ENCODE measurements around the gene C19orf18.

GRCh38 chr19:57934820-57935665, 39.3 kb downstream of the C19orf18 start, which contains the start of gene ZNF418:
- TF ChIP-seq CTCF (conservative IDR thresholded peaks at IDR 0.05; ENCODE audit: low read depth, low read length) = no peak
- no peak for TF ChIP-seq POLR2A (IDR thresholded peaks at IDR 0.05; ENCODE audit: low read depth, low read length)
- TF ChIP-seq RCOR1 (IDR thresholded peaks at IDR 0.05; ENCODE audit: insufficient replicate concordance, low read length) = no peak
- TF ChIP-seq MAZ (IDR thresholded peaks at IDR 0.05; ENCODE audit: borderline replicate concordance, low read depth, low read length) = no peak
- TF ChIP-seq BHLHE40 (IDR thresholded peaks at IDR 0.05; ENCODE audit: low read depth, low read length) = no peak
- TF ChIP-seq CEBPB (IDR thresholded peaks at IDR 0.05; ENCODE audit: low read depth, low read length) = no peak
- TF ChIP-seq, protein P1, sequence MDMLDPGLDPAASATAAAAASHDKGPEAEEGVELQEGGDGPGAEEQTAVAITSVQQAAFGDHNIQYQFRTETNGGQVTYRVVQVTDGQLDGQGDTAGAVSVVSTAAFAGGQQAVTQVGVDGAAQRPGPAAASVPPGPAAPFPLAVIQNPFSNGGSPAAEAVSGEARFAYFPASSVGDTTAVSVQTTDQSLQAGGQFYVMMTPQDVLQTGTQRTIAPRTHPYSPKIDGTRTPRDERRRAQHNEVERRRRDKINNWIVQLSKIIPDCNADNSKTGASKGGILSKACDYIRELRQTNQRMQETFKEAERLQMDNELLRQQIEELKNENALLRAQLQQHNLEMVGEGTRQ (IDR thresholded peaks at IDR 0.05; ENCODE audit: low read depth, low read length) = no peak
- TF ChIP-seq NFE2L2 (IDR thresholded peaks at IDR 0.05; ENCODE audit: low read depth, low read length) = no peak
- TF ChIP-seq RFX5 (IDR thresholded peaks at IDR 0.05; ENCODE audit: low read depth, low read length) = no peak
- TF ChIP-seq SMC3 (IDR thresholded peaks at IDR 0.05; ENCODE audit: low read depth, low read length) = no peak
- TF ChIP-seq MXI1 (IDR thresholded peaks at IDR 0.05; ENCODE audit: borderline replicate concordance, low read depth, low read length) = no peak

Data from IMR-90 (cell line).